Measurements from ENCODE around the gene RIT1. TPM values are rescaled to one million over a fixed set of nuclear protein-coding genes. Genes with fewer than 3 reads are reported as not detected.
A peak's percentile ranks its signal among the peaks of the same experiment; 100 is the strongest.

RIT1 gene
- total RNA-seq, 1 donor from 2014 or later: 34.3 TPM

- no peak overlapping the region for H3K27ac Mint-ChIP-seq
- no peak for TF ChIP-seq CTCF (IDR thresholded peaks at IDR 0.05; ENCODE audit: unreplicated experiment)
- DNase-seq (ENCODE audit: low spot score in 2 of 2, unreplicated experiment in 2 of 2): no peak
- H3K9me3 Mint-ChIP-seq: no peaks in the 10 kb centered on the region
- no peaks in the 10 kb centered on the region for H3K36me3 Mint-ChIP-seq
- H3K27me3 Mint-ChIP-seq (ENCODE audit: low read depth): peaks cover 43% of the 10 kb centered on the region
- H3K4me1 Mint-ChIP-seq: no peaks in the 10 kb centered on the region
- H3K4me3 Mint-ChIP-seq: no peak overlapping the region
These were observed 46.8 kb downstream of the RIT1 start for GRCh38 chr1:155864393-155864792.

GRCh38 chr1:155861896-155862295 is 49.3 kb downstream of the RIT1 start:
- peaks cover 30% of the 10 kb centered on the region for H3K27me3 Mint-ChIP-seq (ENCODE audit: low read depth)
- peaks cover 4% of the 10 kb centered on the region for H3K4me1 Mint-ChIP-seq
- no peak overlapping the region for H3K27ac Mint-ChIP-seq
- no peaks in the 10 kb centered on the region for H3K9me3 Mint-ChIP-seq
- DNase-seq (ENCODE audit: low spot score in 2 of 2, unreplicated experiment in 2 of 2): no peak
- no peak overlapping the region for H3K4me3 Mint-ChIP-seq
- no peak for TF ChIP-seq CTCF (IDR thresholded peaks at IDR 0.05; ENCODE audit: unreplicated experiment)
- no peaks in the 10 kb centered on the region for H3K36me3 Mint-ChIP-seq

GRCh38 chr1:155860970-155861510 is 50.1 kb downstream of the RIT1 start:
- no peaks in the 10 kb centered on the region for H3K9me3 Mint-ChIP-seq
- TF ChIP-seq CTCF (IDR thresholded peaks at IDR 0.05; ENCODE audit: unreplicated experiment): no peak
- peaks cover 30% of the 10 kb centered on the region for H3K27me3 Mint-ChIP-seq (ENCODE audit: low read depth)
- H3K36me3 Mint-ChIP-seq: no peaks in the 10 kb centered on the region
- no peak overlapping the region for H3K4me3 Mint-ChIP-seq
- no peak for DNase-seq (ENCODE audit: low spot score in 2 of 2, unreplicated experiment in 2 of 2)
- no peak overlapping the region for H3K27ac Mint-ChIP-seq
- peaks cover 12% of the 10 kb centered on the region for H3K4me1 Mint-ChIP-seq

GRCh38 chr1:155859881-155860871 is 51.0 kb downstream of the RIT1 start:
- H3K27me3 Mint-ChIP-seq (ENCODE audit: low read depth): peaks cover 30% of the 10 kb centered on the region

GRCh38 chr1:155859234-155859829 is 51.8 kb downstream of the RIT1 start, which contains the start of gene SYT11:
Gene SYT11 (plus strand): TSS chr1:155859567. CDS start chr1:155859762, 195 bp downstream.
- H3K9me3 Mint-ChIP-seq: no peaks in the 10 kb centered on the region
- H3K36me3 Mint-ChIP-seq: peaks cover 6% of the 10 kb centered on the region
- no peak for TF ChIP-seq CTCF (IDR thresholded peaks at IDR 0.05; ENCODE audit: unreplicated experiment)
- H3K27me3 Mint-ChIP-seq (ENCODE audit: low read depth): peaks cover 30% of the 10 kb centered on the region
- DNase-seq (ENCODE audit: low spot score in 2 of 2, unreplicated experiment in 2 of 2): peak; percentile 90 to 91
- peak within 1 kb of the TSS; percentile 75 for H3K4me3 Mint-ChIP-seq
- peak within 1 kb of the TSS; percentile 87 for H3K27ac Mint-ChIP-seq
- peaks cover 14% of the 10 kb centered on the region for H3K4me1 Mint-ChIP-seq

More at GRCh38 chr1:155859881-155860871, 51.0 kb downstream of the RIT1 start:
- no peak for DNase-seq (ENCODE audit: low spot score in 2 of 2, unreplicated experiment in 2 of 2)
- H3K4me1 Mint-ChIP-seq: peaks cover 14% of the 10 kb centered on the region
- no peak for TF ChIP-seq CTCF (IDR thresholded peaks at IDR 0.05; ENCODE audit: unreplicated experiment)
- H3K4me3 Mint-ChIP-seq: no peak overlapping the region
- no peaks in the 10 kb centered on the region for H3K9me3 Mint-ChIP-seq
- H3K27ac Mint-ChIP-seq: no peak overlapping the region
- peaks cover 2% of the 10 kb centered on the region for H3K36me3 Mint-ChIP-seq

Measured in mesothelial cell of epicardium (in vitro differentiated cells).